ENCODE measurements around the gene DIDO1. TPM values are rescaled to one million over a fixed set of nuclear protein-coding genes. Genes with fewer than 3 reads are reported as not detected.

Gene DIDO1
- total RNA-seq, 1 donor from 2014 or later, result 58.7 TPM

DNA sequence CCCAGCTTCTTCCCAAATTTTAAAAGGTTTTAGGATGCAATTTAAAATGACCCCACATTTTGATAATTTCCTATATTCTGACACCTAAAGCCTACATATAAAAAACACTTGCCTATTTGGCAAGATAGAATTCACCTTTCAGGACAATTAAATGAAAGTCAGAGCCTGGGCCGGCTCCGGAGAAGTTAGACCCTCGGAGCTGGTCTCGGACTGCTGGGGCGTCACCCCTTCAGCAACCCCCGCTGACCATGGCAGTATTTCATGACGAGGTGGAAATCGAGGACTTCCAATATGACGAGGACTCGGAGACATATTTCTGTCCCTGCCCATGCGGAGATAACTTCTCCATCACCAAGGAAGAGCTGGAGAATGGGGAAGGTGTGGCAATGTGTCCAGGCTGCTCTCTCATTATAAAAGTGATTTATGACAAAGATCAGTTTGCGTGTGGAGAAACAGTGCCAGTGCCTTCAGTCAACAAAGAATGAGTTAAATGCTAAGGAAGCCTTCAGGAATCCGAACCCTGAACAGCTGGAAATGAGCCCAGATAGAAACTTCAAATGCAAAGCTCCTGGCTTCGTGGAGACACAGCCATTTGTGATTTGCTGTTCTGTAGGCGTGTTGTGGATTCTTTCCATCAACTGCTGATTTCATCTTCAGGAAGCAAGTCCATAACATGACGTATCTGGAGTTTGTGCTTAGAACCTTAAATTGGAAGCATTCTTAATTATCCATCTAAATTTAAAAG lies 80.7 kb downstream of the DIDO1 start:
- H3K27ac ChIP-seq, result no peak overlapping the region
- no peaks in the 10 kb centered on the region for H3K27me3 ChIP-seq
- H3K4me1 ChIP-seq, result no peaks in the 10 kb centered on the region
- H3K4me3 ChIP-seq, result no peak overlapping the region
- intact Hi-C loops (cut with DNase I), result no loop called here
- no peak for DNase-seq (ENCODE audit: extremely low spot score in 2 of 2)
- TF ChIP-seq POLR2A (IDR thresholded peaks at IDR 0.05) (no peak), POLR2AphosphoS5 (IDR thresholded peaks at IDR 0.05; ENCODE audit: insufficient read depth in 1 of 2, low read depth in 1 of 2) (no peak)
- TF ChIP-seq, protein P1, sequence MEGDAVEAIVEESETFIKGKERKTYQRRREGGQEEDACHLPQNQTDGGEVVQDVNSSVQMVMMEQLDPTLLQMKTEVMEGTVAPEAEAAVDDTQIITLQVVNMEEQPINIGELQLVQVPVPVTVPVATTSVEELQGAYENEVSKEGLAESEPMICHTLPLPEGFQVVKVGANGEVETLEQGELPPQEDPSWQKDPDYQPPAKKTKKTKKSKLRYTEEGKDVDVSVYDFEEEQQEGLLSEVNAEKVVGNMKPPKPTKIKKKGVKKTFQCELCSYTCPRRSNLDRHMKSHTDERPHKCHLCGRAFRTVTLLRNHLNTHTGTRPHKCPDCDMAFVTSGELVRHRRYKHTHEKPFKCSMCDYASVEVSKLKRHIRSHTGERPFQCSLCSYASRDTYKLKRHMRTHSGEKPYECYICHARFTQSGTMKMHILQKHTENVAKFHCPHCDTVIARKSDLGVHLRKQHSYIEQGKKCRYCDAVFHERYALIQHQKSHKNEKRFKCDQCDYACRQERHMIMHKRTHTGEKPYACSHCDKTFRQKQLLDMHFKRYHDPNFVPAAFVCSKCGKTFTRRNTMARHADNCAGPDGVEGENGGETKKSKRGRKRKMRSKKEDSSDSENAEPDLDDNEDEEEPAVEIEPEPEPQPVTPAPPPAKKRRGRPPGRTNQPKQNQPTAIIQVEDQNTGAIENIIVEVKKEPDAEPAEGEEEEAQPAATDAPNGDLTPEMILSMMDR (IDR thresholded peaks at IDR 0.05), result no peak
- no peaks in the 10 kb centered on the region for H3K36me3 ChIP-seq
- H3K9me3 ChIP-seq, result no peaks in the 10 kb centered on the region

DNA sequence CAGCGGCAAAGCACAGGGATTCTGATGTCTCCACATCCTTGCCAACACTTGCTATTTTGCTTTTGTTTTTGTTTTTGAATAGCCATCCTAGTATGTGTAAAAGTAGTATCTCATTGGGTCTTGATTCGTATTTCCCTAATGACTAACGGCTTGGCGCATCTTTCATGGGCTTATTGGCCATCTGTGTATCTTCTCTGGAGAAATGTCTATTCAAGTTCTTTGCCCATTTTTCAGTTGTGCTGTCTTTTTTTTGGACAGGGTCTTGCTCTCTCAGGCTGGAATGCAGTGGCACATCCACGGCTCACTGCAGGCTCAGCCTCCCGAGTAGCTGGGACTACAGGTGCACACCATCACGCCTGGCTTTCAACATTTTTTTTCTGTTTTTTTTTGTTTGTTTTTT lies 82.1 kb downstream of the DIDO1 start:
- intact Hi-C loops (cut with DNase I), result no loop called here
- Histone ChIP-seq H3K36me3 (no peaks in the 10 kb centered on the region), H3K4me1 (no peaks in the 10 kb centered on the region), H3K4me3 (no peak overlapping the region), H3K27ac (no peak overlapping the region), H3K27me3 (no peaks in the 10 kb centered on the region), H3K9me3 (no peaks in the 10 kb centered on the region)
- DNase-seq (ENCODE audit: extremely low spot score in 2 of 2), result no peak
- TF ChIP-seq, protein P1 (IDR thresholded peaks at IDR 0.05), result no peak
- no peak for TF ChIP-seq POLR2AphosphoS5 (IDR thresholded peaks at IDR 0.05; ENCODE audit: insufficient read depth in 1 of 2, low read depth in 1 of 2)
- TF ChIP-seq POLR2A (IDR thresholded peaks at IDR 0.05), result no peak

DNA sequence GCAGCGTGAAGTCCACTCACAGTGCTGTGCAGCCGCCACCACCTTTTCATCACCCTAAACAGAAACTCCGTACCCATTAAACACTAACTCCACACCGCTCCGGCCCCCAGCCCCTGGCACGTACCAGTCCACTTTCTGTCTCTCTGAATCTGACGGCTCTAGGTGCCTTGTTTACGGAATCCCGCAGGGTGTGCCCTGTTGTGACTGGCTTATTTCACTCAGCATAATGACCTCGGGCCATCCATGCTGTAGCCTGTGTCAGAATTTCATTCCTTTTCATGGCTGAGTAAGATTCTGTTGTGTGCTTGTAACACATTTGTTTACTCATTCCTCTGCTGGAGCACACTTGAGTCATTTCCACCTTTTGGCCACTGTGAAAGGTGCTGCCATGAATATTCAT lies 82.6 kb downstream of the DIDO1 start:
- H3K27me3 ChIP-seq, result no peaks in the 10 kb centered on the region
- H3K36me3 ChIP-seq, result no peaks in the 10 kb centered on the region
- no peak overlapping the region for H3K27ac ChIP-seq
- H3K9me3 ChIP-seq, result no peaks in the 10 kb centered on the region
- H3K4me1 ChIP-seq, result no peaks in the 10 kb centered on the region
- intact Hi-C loops (cut with DNase I), result no loop called here
- no peak overlapping the region for H3K4me3 ChIP-seq
- DNase-seq (ENCODE audit: extremely low spot score in 2 of 2), result no peak
- TF ChIP-seq POLR2AphosphoS5 (IDR thresholded peaks at IDR 0.05; ENCODE audit: insufficient read depth in 1 of 2, low read depth in 1 of 2) (no peak), POLR2A (IDR thresholded peaks at IDR 0.05) (no peak)
- TF ChIP-seq, protein P1 (IDR thresholded peaks at IDR 0.05), result no peak

DNA sequence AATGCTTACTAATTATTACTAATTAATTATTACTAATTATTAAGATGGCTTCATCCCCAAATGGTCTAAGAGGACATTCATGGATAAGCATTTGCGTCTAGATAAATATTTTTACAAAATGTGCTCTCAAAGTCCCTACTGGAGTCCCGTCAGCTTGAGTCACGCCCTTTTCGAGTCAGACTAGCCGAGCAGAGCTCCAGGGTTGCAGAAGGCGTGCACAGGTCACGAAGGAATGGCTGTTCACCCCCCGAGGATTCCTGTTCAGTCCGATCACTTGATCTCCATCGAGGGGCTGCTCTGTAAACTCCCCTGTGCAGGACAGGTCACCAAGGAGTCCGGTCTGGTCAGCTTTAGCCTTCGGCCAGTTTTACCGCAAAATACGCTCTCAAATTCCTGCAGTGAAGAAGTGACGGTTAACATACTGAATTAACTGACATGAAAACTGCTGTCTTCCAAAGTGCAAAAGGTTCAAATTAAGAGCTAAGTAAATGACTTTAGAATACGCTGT lies 84.5 kb downstream of the DIDO1 start:
- DNase-seq (ENCODE audit: extremely low spot score in 2 of 2), result no peak
- no peak overlapping the region for H3K27ac ChIP-seq
- no peaks in the 10 kb centered on the region for H3K36me3 ChIP-seq
- H3K4me3 ChIP-seq, result no peak overlapping the region
- intact Hi-C loops (cut with DNase I), result no loop called here
- H3K4me1 ChIP-seq, result no peaks in the 10 kb centered on the region
- no peaks in the 10 kb centered on the region for H3K9me3 ChIP-seq
- TF ChIP-seq POLR2A (IDR thresholded peaks at IDR 0.05) (no peak), POLR2AphosphoS5 (IDR thresholded peaks at IDR 0.05; ENCODE audit: insufficient read depth in 1 of 2, low read depth in 1 of 2) (no peak)
- TF ChIP-seq, protein P1 (IDR thresholded peaks at IDR 0.05), result no peak
- no peaks in the 10 kb centered on the region for H3K27me3 ChIP-seq

Measured in vagina (tissue), 2 donors.